ENCODE data around the gene TPM1.
"Not testable (repeated sequence)": the region's sequence is repeated elsewhere in the genome, so short reads cannot be mapped to it uniquely, and the experiment has no call there.

TPM1 gene

GRCh38 chr15:63094495-63094931, 52.0 kb downstream of the TPM1 start:
- no peak for DNase-seq (ENCODE audit: low read depth)

- DNase-seq (ENCODE audit: low read depth) = no peak
Measured at GRCh38 chr15:63096178-63096577, 53.6 kb downstream of the TPM1 start.

DNA sequence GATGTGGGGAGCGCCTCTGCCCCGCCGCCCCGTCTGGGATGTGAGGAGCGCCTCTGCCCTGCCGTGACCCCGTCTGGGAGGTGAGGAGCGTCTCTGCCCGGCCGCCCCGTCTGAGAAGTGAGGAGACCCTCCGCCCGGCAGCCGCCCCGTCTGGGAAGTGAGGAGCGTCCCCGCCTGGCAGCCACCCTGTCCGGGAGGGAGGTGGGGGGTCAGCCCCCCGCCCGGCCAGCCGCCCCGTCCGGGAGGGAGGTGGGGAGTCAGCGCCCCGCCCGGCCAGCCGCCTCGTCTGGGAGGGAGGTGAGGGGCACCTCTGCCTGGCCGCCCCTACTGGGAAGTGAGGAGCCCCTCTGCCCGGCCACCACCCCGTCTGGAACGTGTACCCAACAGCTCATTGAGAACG, 56.4 kb downstream of the TPM1 start:
- DNase-seq (ENCODE audit: low read depth) = not testable (repeated sequence)

DNA sequence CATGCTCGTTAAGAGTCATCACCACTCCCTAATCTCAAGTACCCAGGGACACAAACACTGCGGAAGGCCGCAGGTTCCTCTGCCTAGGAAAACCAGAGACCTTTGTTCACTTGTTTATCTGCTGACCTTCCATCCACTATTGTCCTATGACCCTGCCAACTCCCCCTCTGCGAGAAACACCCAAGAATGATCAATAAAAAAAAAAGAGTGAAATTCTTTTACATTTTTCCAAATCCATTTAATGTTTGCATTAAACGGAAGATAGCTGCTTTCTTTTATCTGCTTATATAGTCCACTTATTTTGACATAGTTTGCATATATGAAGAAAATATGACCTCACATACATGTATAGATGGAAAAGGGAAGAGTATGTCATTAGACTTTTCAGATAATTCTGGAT, 57.0 kb downstream of the TPM1 start:
- not testable (repeated sequence) for DNase-seq (ENCODE audit: low read depth)

GRCh38 chr15:63103416-63103815, 60.9 kb downstream of the TPM1 start:
- no peak for DNase-seq (ENCODE audit: low read depth)

DNA sequence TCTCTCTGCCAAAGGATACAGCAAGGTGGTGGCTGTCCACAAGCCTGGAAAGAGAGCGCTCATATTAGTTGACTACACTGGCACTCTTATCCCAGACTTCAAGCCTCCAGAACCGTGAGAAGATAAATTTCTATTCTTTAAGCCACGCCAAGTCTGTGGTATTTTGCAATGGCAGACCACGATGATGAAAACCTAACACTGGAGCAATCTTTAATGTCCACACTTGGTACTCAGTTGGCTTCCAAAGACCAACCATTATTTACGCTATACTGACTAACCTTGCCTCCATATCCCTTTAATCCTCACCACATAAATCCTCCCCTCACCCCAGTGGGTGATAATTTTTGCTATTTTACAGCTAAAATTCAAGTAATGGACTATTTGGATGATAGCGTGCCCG, 62.2 kb downstream of the TPM1 start:
- DNase-seq (ENCODE audit: low read depth) = no peak

DNA sequence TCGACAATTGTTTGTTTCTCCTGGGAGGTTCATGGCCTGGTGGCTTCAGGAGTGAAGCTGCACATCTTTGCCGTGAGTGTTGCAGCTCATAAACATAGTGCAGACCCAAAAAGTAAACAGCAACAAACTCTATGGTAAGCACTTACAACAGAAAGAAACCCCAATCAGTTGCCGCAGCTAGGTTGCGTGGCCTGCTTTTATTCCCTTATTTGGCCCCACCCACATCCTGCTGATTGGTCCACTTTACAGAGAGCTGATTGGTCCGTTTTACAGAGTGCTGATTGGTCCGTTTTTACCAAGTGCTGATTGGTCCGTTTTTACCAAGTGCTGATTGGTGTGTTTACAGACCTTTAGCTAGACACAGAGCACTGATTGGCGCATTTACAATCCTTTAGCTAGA, 62.8 kb downstream of the TPM1 start:
- DNase-seq (ENCODE audit: low read depth) = not testable (repeated sequence)

DNA sequence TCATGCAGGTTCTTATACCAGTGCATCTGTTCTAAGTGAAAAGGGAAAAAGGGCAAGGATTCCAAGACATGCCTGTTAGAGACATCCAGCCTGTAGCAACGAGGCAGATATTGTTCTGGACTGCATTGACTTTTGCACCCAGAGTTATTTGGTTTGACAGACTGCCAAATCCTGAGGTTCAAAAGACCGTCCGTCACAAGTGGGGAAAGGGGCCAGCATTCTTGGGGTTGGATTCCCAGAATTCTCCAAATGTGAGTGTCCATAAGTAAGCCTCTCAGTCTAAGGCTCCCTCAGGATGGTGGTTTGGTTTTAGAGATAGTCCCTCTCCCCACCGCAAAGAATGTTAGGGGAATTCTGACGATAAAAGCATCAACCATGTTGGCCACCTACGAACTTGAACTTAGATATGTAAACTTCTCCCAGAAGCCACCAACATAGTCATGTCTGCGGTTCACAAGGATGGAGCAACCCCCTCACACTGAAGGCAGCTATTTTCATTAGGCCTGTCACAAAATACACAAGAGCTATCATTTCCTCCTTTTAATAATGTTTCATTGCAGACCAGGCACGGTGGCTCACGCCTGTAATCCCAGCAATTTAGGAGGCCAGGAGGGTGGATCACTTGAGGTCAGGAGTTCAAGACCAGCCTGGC, 65.5 kb downstream of the TPM1 start:
- DNase-seq (ENCODE audit: low read depth) = no peak

DNA sequence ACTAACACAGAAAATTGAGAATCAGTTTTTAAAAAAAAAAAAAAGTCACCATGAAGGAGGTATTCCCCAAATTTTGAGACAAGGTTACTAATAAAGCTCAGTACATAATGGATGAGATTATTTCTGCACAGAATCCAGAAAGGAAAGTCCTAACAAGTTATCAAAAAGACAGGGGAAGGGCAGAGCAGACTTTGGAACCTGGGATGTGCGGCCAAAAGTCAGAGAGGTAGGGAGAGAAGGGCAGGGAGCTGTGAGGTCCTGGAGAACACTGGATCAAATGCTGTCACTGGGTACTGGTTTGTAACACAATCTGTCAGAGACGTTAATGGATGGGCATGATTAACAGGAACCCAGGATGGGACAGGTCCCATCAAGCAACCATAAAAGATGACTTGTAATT, 67.0 kb downstream of the TPM1 start:
- DNase-seq (ENCODE audit: low read depth) = no peak

DNA sequence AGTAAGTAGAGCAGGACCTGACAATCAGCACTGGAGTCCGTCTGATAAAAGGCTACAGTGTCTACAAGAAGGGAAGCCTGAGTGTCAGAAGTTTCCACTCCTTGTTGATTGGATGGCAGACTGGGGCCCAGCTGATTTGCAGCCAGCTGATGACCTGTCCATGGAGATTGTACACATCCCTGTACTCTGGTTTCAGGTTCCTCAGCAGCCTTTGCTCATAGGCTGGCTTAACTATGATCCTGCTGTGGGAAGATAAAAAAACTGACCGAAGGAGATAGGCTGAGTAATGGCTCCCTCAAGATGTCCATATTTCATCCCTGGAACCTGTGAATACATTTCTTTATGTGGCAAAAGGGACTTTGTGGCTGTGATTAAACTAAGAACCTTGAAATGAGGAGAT, 67.4 kb downstream of the TPM1 start:
- no peak for DNase-seq (ENCODE audit: low read depth)

- DNase-seq (ENCODE audit: low read depth) = no peak
Measured at GRCh38 chr15:63110428-63111026, 68.0 kb downstream of the TPM1 start.

- DNase-seq (ENCODE audit: low read depth) = no peak
Measured at GRCh38 chr15:63111481-63111880, 68.9 kb downstream of the TPM1 start.

GRCh38 chr15:63112871-63113270, 70.3 kb downstream of the TPM1 start:
- DNase-seq (ENCODE audit: low read depth) = no peak

- no peak for DNase-seq (ENCODE audit: low read depth)
Measured at GRCh38 chr15:63114465-63114864, 71.9 kb downstream of the TPM1 start.

All from stimulated activated CD4-positive, alpha-beta T cell treated with anti-CD3 and anti-CD28 coated beads, Interleukin-2, amount 100 ng/mL, for 4 hours (primary cell).